Fibroblast of gingiva (primary cell): ENCODE data around the gene TUBB8B.
"Not testable (repeated sequence)": the region's sequence is repeated elsewhere in the genome, so short reads cannot be mapped to it uniquely, and the experiment has no call there.

Experiments
- DNase-seq: peaks from one replicate; pipeline ENCODE4 v3.0.0-alpha.2; 2011; ENCODE audit warnings: low read depth

The TUBB8B gene

DNA sequence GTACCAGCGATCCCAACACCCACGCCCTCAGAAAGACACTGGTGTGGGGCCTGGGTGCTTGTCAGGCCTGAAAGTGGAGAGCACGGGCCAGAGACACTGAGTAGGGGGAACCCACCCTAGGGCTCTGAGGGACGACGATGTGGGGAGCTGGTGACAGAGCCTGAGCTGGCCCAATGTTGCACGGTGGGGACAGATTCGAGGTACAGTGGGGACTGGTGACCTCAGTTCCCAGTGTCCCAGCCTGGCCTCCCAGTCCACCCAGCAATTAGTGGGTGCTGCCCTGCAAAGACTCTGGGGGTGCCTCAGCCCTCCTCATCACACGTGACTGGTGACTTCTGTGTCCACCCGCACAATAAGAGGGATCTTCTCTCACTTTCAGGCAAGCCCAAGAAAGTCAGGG, 36.6 kb downstream of the TUBB8B start:
- DNase-seq: not testable (repeated sequence)

DNA sequence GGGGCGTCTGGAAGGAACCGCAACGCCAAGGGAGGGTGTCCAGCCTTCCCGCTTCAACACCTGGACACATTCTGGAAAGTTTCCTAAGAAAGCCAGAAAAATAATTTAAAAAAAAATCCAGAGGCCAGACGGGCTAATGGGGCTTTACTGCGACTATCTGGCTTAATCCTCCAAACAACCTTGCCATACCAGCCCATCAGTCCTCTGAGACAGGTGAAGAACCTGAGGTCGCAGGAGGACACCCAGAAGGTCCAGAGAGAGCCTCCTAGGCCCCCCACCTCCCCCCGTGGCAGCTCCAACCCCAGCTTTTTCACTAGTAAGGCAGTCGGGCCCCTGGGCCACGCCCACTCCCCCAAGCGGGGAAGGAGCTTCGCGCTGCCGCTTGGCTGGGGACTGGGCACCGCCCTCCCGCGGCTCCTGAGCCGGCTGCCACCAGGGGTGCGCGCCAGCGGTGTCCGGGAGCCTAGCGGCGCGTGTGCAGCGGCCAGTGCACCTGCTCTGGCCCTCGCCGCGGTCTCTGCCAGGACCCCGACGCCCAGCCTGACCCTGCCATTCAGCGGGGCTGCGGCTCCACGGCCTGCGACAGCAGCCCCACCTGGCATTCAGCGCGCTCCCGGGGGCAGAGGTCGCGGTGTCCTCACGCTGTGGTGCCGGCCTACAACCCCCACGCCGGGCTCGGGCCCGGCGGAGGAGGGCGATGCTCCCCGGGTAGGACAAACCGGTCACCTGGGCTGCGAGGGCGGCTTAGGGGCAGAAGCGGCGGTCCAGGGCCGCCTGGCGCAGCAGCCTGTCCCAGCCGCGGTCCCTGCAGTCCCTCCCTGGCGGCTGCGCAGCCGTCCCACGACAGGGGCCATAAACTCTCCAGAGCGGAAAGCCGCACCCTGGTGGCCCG, 37.8 kb downstream of the TUBB8B start:
- not testable (repeated sequence) for DNase-seq

DNA sequence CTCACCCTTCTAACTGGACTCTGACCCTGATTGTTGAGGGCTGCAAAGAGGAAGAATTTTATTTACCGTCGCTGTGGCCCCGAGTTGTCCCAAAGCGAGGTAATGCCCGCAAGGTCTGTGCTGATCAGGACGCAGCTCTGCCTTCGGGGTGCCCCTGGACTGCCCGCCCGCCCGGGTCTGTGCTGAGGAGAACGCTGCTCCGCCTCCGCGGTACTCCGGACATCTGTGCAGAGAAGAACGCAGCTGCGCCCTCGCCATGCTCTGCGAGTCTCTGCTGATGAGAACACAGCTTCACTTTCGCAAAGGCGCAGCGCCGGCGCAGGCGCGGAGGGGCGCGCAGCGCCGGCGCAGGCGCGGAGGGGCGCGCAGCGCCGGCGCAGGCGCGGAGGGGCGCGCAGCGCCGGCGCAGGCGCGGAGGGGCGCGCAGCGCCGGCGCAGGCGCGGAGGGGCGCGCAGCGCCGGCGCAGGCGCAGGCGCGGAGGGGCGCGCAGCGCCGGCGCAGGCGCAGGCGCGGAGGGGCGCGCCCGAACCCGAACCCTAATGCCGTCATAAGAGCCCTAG, 38.7 kb downstream of the TUBB8B start:
- DNase-seq: not testable (repeated sequence)

DNA sequence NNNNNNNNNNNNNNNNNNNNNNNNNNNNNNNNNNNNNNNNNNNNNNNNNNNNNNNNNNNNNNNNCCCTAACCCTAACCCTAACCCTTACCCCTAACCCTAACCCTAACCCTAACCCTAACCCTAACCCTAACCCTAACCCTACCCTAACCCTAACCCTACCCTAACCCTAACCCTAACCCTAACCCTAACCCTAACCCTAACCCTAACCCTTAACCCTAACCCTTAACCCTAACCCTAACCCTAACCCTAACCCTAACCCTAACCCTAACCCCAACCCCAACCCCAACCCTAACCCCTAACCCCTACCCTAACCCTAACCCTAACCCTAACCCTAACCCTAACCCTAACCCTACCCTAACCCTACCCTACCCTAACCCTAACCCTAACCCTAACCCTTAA, 39.5 kb downstream of the TUBB8B start:
- DNase-seq: not testable (repeated sequence)
